Fibroblast of lung (primary cell): ENCODE results near the gene TMEM184B.

Source experiments
- EZH2 ChIP-seq: IDR thresholded peaks from 2 replicates; pipeline ENCODE4 v1.5.1; 2012; ENCODE audit warnings: low read length, control low read depth, mild to moderate bottlenecking; ENCODE audit errors: missing control alignments
- TF ChIP-seq, protein P1 (sequence below), 2 donors: IDR thresholded peaks in 1 of 2; conservative IDR thresholded peaks in 1 of 2; 1 replicate in 1 of 2; 2 replicates in 1 of 2; pipeline ENCODE4 v1.5.1; 2011 to 2012; ENCODE audit warnings: low read length in 2 of 2, control low read depth in 1 of 2, inconsistent platforms in 1 of 2, low read depth in 1 of 2, mild to moderate bottlenecking in 1 of 2

DNA sequence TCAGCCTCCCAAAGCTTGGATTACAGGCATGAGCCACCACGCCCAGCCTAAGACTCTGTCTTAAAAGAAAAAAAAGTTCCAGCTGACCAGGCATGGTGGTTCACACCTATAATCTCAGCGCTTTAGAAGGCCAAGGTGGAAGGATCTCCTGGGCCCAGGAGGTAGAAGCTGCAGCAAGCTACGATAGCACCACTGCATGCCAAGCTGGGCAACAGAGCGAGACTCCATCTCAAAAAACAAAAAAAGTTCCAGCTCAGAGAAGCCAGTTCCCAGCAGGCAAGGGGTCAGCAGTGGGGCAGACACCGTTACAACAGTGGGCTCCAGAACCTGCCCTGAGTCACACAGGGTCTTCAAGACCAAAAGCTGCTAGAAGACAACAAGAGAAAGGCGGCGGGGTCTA lies 3.3 kb downstream of the TMEM184B start:
- TF ChIP-seq, protein P1, sequence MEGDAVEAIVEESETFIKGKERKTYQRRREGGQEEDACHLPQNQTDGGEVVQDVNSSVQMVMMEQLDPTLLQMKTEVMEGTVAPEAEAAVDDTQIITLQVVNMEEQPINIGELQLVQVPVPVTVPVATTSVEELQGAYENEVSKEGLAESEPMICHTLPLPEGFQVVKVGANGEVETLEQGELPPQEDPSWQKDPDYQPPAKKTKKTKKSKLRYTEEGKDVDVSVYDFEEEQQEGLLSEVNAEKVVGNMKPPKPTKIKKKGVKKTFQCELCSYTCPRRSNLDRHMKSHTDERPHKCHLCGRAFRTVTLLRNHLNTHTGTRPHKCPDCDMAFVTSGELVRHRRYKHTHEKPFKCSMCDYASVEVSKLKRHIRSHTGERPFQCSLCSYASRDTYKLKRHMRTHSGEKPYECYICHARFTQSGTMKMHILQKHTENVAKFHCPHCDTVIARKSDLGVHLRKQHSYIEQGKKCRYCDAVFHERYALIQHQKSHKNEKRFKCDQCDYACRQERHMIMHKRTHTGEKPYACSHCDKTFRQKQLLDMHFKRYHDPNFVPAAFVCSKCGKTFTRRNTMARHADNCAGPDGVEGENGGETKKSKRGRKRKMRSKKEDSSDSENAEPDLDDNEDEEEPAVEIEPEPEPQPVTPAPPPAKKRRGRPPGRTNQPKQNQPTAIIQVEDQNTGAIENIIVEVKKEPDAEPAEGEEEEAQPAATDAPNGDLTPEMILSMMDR (conservative IDR thresholded peaks at IDR 0.05 in 1 of 2, IDR thresholded peaks at IDR 0.05 in 1 of 2; ENCODE audit: low read depth in 1 of 2, low read length in 2 of 2): no peak
- TF ChIP-seq EZH2: no peak
